MCF 10A (cell line): ENCODE data around the gene RHOF. TPM values are rescaled to one million over a fixed set of nuclear protein-coding genes. Genes with fewer than 3 reads are reported as not detected.

ENCODE experiments used
- BruUV-seq: library from RNA; stranded (reverse); fragments of 400-500 nt; replicated peaks from 2 replicates; lab custom pipeline; 2021; lab: Mats Ljungman, UMichigan
- CTCF ChIA-PET: fragments of 300-600 bp; sonication (Branson Sonifier 250); formaldehyde crosslinking; extraction: SDS; loops from one replicate; lab custom pipeline; 2021; ENCODE audit warnings: antibody characterized with exemption, inconsistent platforms; lab: Yijun Ruan, JAX
- POLR2A ChIA-PET: fragments of 300-600, 350-650 bp; sonication (Branson Sonifier 250); formaldehyde crosslinking; extraction: SDS; loops from one replicate; lab custom pipeline; 2020; ENCODE audit warnings: antibody characterized with exemption, inconsistent platforms; lab: Yijun Ruan, JAX
- DNase-seq: peaks from one replicate; pipeline ENCODE4 v3.0.0-alpha.2; 2018; ENCODE audit not compliant: unreplicated experiment
- H3K27ac Mint-ChIP-seq: one replicate; pipeline ENCODE4 v1.8.0; 2022; ENCODE audit warnings: mild to moderate bottlenecking, low read depth, mixed read lengths; ENCODE audit not compliant: unreplicated experiment
- H3K27me3 Mint-ChIP-seq: one replicate; pipeline ENCODE4 v1.8.0; 2022; ENCODE audit warnings: mixed read lengths; ENCODE audit not compliant: insufficient read depth, unreplicated experiment
- H3K36me3 Mint-ChIP-seq: one replicate; pipeline ENCODE4 v1.8.0; 2022; ENCODE audit warnings: mild to moderate bottlenecking, moderate library complexity, mixed read lengths; ENCODE audit not compliant: insufficient read depth, unreplicated experiment
- H3K4me1 Mint-ChIP-seq: one replicate; pipeline ENCODE4 v1.8.0; 2022; ENCODE audit warnings: mixed read lengths; ENCODE audit not compliant: insufficient read depth, unreplicated experiment
- H3K4me3 Mint-ChIP-seq: one replicate; pipeline ENCODE4 v1.8.0; 2022; ENCODE audit warnings: mild to moderate bottlenecking, moderate library complexity, mixed read lengths; ENCODE audit not compliant: unreplicated experiment
- H3K9me3 Mint-ChIP-seq: one replicate; pipeline ENCODE4 v1.8.0; 2022; ENCODE audit warnings: mixed read lengths; ENCODE audit not compliant: unreplicated experiment
- intact Hi-C: fragments of 100-400 bp; cut with micrococcal nuclease; formaldehyde crosslinking; loops from 2 replicates; pipeline ENCODE4 v1.14.1; 2022
- total RNA-seq: library from RNA; stranded (reverse); gene quantifications from 2 replicates; pipeline ENCODE4 v1.2.3, GENCODE V29; 2022
- TF ChIP-seq, protein P1 (sequence below): fragments of 200-600 bp; IDR thresholded peaks from one replicate; pipeline ENCODE4 v1.8.0; 2022; ENCODE audit warnings: antibody characterized with exemption, mild to moderate bottlenecking; ENCODE audit not compliant: unreplicated experiment

RHOF gene
- total RNA-seq, 1 experiment from 2014 or later, result 9.5 TPM

DNA sequence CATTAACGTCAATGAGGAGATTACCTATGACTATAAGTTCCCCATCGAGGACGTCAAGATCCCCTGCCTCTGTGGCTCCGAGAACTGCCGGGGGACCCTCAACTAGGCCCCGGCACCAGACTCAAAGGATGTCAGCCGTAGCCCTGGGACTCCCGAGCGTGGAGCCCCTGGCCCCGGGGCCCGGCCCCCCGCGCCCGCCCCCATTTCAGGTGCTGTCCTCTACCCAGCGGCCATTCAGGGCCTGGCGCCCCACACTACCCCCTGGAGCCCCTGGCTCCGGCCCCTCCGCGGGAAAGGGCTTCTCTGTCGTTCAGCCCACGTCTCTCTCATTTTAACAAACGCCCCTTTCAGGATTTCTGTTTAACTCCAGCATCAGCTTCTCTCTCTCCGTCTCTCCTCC lies 36.6 kb upstream of the RHOF start:
- Mint-ChIP-seq H3K4me1 (no peaks in the 10 kb centered on the region), H3K4me3 (no peak overlapping the region)
- CTCF ChIA-PET, result no interaction called here

GRCh38 chr12:121829250-121829918 lies 35.9 kb upstream of the RHOF start:
- no peak overlapping the region for H3K27ac Mint-ChIP-seq
- CTCF ChIA-PET, result no interaction called here
- intact Hi-C loops, result no loop called here
- H3K4me3 Mint-ChIP-seq, result no peak overlapping the region
- peaks cover 63% of the 10 kb centered on the region for H3K36me3 Mint-ChIP-seq
- TF ChIP-seq, protein P1, sequence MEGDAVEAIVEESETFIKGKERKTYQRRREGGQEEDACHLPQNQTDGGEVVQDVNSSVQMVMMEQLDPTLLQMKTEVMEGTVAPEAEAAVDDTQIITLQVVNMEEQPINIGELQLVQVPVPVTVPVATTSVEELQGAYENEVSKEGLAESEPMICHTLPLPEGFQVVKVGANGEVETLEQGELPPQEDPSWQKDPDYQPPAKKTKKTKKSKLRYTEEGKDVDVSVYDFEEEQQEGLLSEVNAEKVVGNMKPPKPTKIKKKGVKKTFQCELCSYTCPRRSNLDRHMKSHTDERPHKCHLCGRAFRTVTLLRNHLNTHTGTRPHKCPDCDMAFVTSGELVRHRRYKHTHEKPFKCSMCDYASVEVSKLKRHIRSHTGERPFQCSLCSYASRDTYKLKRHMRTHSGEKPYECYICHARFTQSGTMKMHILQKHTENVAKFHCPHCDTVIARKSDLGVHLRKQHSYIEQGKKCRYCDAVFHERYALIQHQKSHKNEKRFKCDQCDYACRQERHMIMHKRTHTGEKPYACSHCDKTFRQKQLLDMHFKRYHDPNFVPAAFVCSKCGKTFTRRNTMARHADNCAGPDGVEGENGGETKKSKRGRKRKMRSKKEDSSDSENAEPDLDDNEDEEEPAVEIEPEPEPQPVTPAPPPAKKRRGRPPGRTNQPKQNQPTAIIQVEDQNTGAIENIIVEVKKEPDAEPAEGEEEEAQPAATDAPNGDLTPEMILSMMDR, result no peak
- no peak for DNase-seq
- POLR2A ChIA-PET, result interaction anchor here (1.2 kb wide), 1 partner anchor 16 kb away, joined by 3 read pairs; no protein-coding TSS in a partner anchor
- H3K4me1 Mint-ChIP-seq, result no peaks in the 10 kb centered on the region
- no peaks in the 10 kb centered on the region for H3K27me3 Mint-ChIP-seq
- no TSS peak for BruUV-seq
- no peaks in the 10 kb centered on the region for H3K9me3 Mint-ChIP-seq

More for the DNA sequence above, 36.6 kb upstream of the RHOF start:
- POLR2A ChIA-PET, result no interaction called here
- no peaks in the 10 kb centered on the region for H3K27me3 Mint-ChIP-seq
- peaks cover 57% of the 10 kb centered on the region for H3K36me3 Mint-ChIP-seq
- DNase-seq, result no peak
- BruUV-seq, result no TSS peak
- H3K27ac Mint-ChIP-seq, result no peak overlapping the region
- intact Hi-C loops, result no loop called here
- TF ChIP-seq, protein P1, result no peak
- H3K9me3 Mint-ChIP-seq, result no peaks in the 10 kb centered on the region

DNA sequence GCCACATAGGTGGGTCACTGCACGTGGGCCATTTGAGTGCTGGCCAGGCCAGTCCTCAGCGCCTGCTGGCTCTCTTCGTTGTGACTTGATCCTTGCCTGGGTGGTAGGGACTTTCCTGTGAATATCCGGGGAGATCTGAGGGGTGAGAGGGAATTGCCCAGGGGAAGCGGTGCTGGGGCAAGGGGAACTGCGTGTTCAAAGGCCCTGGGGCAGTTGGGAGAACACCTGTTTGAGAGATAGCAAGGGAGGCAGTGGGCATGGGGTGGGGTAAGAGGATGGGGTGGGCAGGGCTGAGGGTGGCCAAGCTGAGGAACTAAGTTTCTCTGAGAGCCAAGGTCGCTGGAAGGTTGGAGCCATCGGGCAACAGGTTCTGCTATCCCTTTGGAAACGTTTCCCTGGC lies 35.3 kb upstream of the RHOF start:
- POLR2A ChIA-PET, result interaction anchor here (1.2 to 1.7 kb wide), 3 partner anchors 9 to 15 kb away, joined by 3 to 9 read pairs (median 5); no protein-coding TSS in a partner anchor
- H3K9me3 Mint-ChIP-seq, result no peaks in the 10 kb centered on the region

GRCh38 chr12:121828306-121828705 lies 34.8 kb upstream of the RHOF start:
- Mint-ChIP-seq H3K36me3 (peaks cover 74% of the 10 kb centered on the region), H3K4me1 (no peaks in the 10 kb centered on the region), H3K9me3 (no peaks in the 10 kb centered on the region), H3K4me3 (no peak overlapping the region), H3K27ac (no peak overlapping the region), H3K27me3 (no peaks in the 10 kb centered on the region)
- BruUV-seq, result no TSS peak
- no peak for DNase-seq
- ChIA-PET CTCF (interaction anchor here (0.6 to 1.9 kb wide), 5 partner anchors 10 to 348 kb away, joined by 3 to 8 read pairs (median 5); partner anchors contain the start of gene RHOF), POLR2A (interaction anchor here (0.7 to 1.7 kb wide), 4 partner anchors 9 to 201 kb away, joined by 3 to 9 read pairs (median 4); no protein-coding TSS in a partner anchor)
- intact Hi-C loops, result no loop called here
- TF ChIP-seq, protein P1, result no peak

More for the DNA sequence above, 35.3 kb upstream of the RHOF start:
- H3K4me1 Mint-ChIP-seq, result no peaks in the 10 kb centered on the region
- no peak overlapping the region for H3K27ac Mint-ChIP-seq
- CTCF ChIA-PET, result interaction anchor here (1.2 to 1.5 kb wide), 2 partner anchors 9 to 33 kb away, joined by 4 to 5 read pairs; no protein-coding TSS in a partner anchor
- intact Hi-C loops, result no loop called here
- TF ChIP-seq, protein P1, result no peak
- peaks cover 69% of the 10 kb centered on the region for H3K36me3 Mint-ChIP-seq
- BruUV-seq, result no TSS peak
- no peak overlapping the region for H3K4me3 Mint-ChIP-seq
- H3K27me3 Mint-ChIP-seq, result no peaks in the 10 kb centered on the region
- no peak for DNase-seq
